H9 (cell line): ENCODE measurements around the gene ZNF469. TPM values are rescaled to one million over a fixed set of nuclear protein-coding genes. Genes with fewer than 3 reads are reported as not detected.

ENCODE experiments used
- DNase-seq: peaks from one replicate; pipeline ENCODE4 v3.0.0-alpha.2; 2017
- H2AFZ ChIP-seq: one replicate; pipeline ENCODE4 v1.6.1; 2013; ENCODE audit warnings: mild to moderate bottlenecking, low read length, control low read depth, moderate library complexity
- H2AK5ac ChIP-seq: 2 replicates; pipeline ENCODE4 v1.6.1; 2013; ENCODE audit warnings: low read length, control low read depth, mixed read lengths; ENCODE audit not compliant: insufficient read length
- H2BK120ac ChIP-seq: one replicate; pipeline ENCODE4 v1.6.1; 2013; ENCODE audit warnings: low read depth, mild to moderate bottlenecking, low read length, control low read depth, inconsistent platforms; ENCODE audit not compliant: poor library complexity, severe bottlenecking
- H2BK12ac ChIP-seq: 2 replicates; pipeline ENCODE4 v1.6.1; 2013; ENCODE audit warnings: low read length, control low read depth, mixed read lengths, low read depth; ENCODE audit not compliant: insufficient read length
- H2BK15ac ChIP-seq: 2 replicates; pipeline ENCODE4 v1.6.1; 2013; ENCODE audit warnings: low read depth, low read length, control low read depth
- H2BK20ac ChIP-seq: one replicate; pipeline ENCODE4 v1.6.1; 2013; ENCODE audit warnings: low read depth, mild to moderate bottlenecking, low read length, control low read depth, inconsistent platforms; ENCODE audit not compliant: poor library complexity, severe bottlenecking
- H2BK5ac ChIP-seq: 2 replicates; pipeline ENCODE4 v1.6.1; 2013; ENCODE audit warnings: low read length, control low read depth, mixed read lengths; ENCODE audit not compliant: insufficient read length
- H3K14ac ChIP-seq: 2 replicates; pipeline ENCODE4 v1.6.1; 2013; ENCODE audit warnings: low read length, control low read depth; ENCODE audit not compliant: insufficient read depth
- H3K18ac ChIP-seq: 2 replicates; pipeline ENCODE4 v1.6.1; 2013; ENCODE audit warnings: low read depth, mild to moderate bottlenecking, mixed read lengths, low read length, control low read depth; ENCODE audit not compliant: insufficient read length
- H3K23ac ChIP-seq: 2 replicates; pipeline ENCODE4 v1.6.1; 2013; ENCODE audit warnings: low read length, control low read depth, mixed read lengths, low read depth; ENCODE audit not compliant: insufficient read length
- H3K23me2 ChIP-seq: 2 replicates; pipeline ENCODE4 v1.6.1; 2013; ENCODE audit warnings: low read depth, mild to moderate bottlenecking, mixed read lengths, low read length, control low read depth; ENCODE audit not compliant: insufficient read length, poor library complexity, severe bottlenecking
- H3K27ac ChIP-seq: 2 replicates; pipeline ENCODE4 v1.5.1; 2013; ENCODE audit warnings: low read length, control low read depth, mixed read lengths, low read depth; ENCODE audit not compliant: insufficient read length
- H3K27me3 ChIP-seq: 2 replicates; pipeline ENCODE4 v1.6.1; 2013; ENCODE audit warnings: low read length, control low read depth, inconsistent platforms; ENCODE audit not compliant: insufficient read depth
- H3K4ac ChIP-seq: 2 replicates; pipeline ENCODE4 v1.6.1; 2013; ENCODE audit warnings: low read depth, mild to moderate bottlenecking, control low read depth, inconsistent platforms, low read length, moderate library complexity
- H3K4me1 ChIP-seq: 2 replicates; pipeline ENCODE4 v1.6.1; 2013; ENCODE audit warnings: low read length, control low read depth, inconsistent platforms; ENCODE audit not compliant: insufficient read depth
- H3K4me2 ChIP-seq: 2 replicates; pipeline ENCODE4 v1.6.1; 2013; ENCODE audit warnings: low read length, control low read depth, mixed read lengths; ENCODE audit not compliant: insufficient read length, insufficient read depth
- H3K56ac ChIP-seq: 2 replicates; pipeline ENCODE4 v1.6.1; 2013; ENCODE audit warnings: low read depth, mild to moderate bottlenecking, mixed read lengths, low read length, control low read depth; ENCODE audit not compliant: insufficient read length
- H3K79me1 ChIP-seq: 2 replicates; pipeline ENCODE4 v1.6.1; 2013; ENCODE audit warnings: low read depth, mild to moderate bottlenecking, moderate library complexity, low read length, control low read depth, inconsistent platforms; ENCODE audit not compliant: insufficient read depth, poor library complexity, severe bottlenecking
- H3K79me2 ChIP-seq: 2 replicates; pipeline ENCODE4 v1.6.1; 2013; ENCODE audit warnings: low read length, control low read depth, inconsistent platforms; ENCODE audit not compliant: insufficient read depth
- H3K9ac ChIP-seq: 2 replicates; pipeline ENCODE4 v1.6.1; 2013; ENCODE audit warnings: low read length, control low read depth, mixed read lengths; ENCODE audit not compliant: insufficient read length; ENCODE audit errors: extremely low read depth
- H3K9me3 ChIP-seq: one replicate; pipeline ENCODE4 v1.6.1; 2013; ENCODE audit warnings: low read depth, low read length, inconsistent platforms; ENCODE audit not compliant: control insufficient read depth
- H3T11ph ChIP-seq: one replicate; pipeline ENCODE4 v1.6.1; 2013; ENCODE audit warnings: mild to moderate bottlenecking, low read length, control low read depth, inconsistent platforms
- H4K20me1 ChIP-seq: one replicate; pipeline ENCODE4 v1.6.1; 2013; ENCODE audit not compliant: control insufficient read depth, insufficient read length, insufficient read depth
- H4K5ac ChIP-seq: 2 replicates; pipeline ENCODE4 v1.6.1; 2013; ENCODE audit warnings: low read depth, mild to moderate bottlenecking, mixed read lengths, low read length, control low read depth; ENCODE audit not compliant: insufficient read length
- H4K8ac ChIP-seq: replicated peaks from 2 replicates; pipeline ENCODE4 v1.6.1; 2013; ENCODE audit warnings: low read length, control low read depth, mixed read lengths, low read depth; ENCODE audit not compliant: insufficient read length
- H4K91ac ChIP-seq: 2 replicates; pipeline ENCODE4 v1.6.1; 2013; ENCODE audit warnings: low read depth, mild to moderate bottlenecking, moderate library complexity, mixed read lengths, low read length, control low read depth; ENCODE audit not compliant: insufficient read length
- H3K27ac Mint-ChIP-seq, 3 experiments: 2 replicates in 2 of 3; 3 replicates in 1 of 3; pipeline ENCODE4 v1.8.0; 2020 to 2021; ENCODE audit warnings: mixed read lengths in 3 of 3, mild to moderate bottlenecking in 1 of 3, moderate library complexity in 1 of 3
- H3K27me3 Mint-ChIP-seq: 2 replicates; pipeline ENCODE4 v1.8.0; 2021; ENCODE audit warnings: low read depth, mild to moderate bottlenecking, moderate library complexity, mixed read lengths
- H3K36me3 Mint-ChIP-seq, 3 experiments: 2 replicates in 2 of 3; 3 replicates in 1 of 3; pipeline ENCODE4 v1.8.0; 2020 to 2021; ENCODE audit warnings: low read depth in 3 of 3, mixed read lengths in 3 of 3; ENCODE audit not compliant: insufficient read depth in 1 of 3
- H3K4me1 Mint-ChIP-seq, 2 experiments: 2 replicates each; pipeline ENCODE4 v1.8.0; 2020; ENCODE audit warnings: mixed read lengths in 2 of 2
- H3K4me3 Mint-ChIP-seq, 2 experiments: 2 replicates in 1 of 2; 3 replicates in 1 of 2; pipeline ENCODE4 v1.8.0; 2020 to 2021; ENCODE audit warnings: mild to moderate bottlenecking in 2 of 2, mixed read lengths in 2 of 2, moderate library complexity in 1 of 2
- H3K9me3 Mint-ChIP-seq, 2 experiments: 2 replicates in 1 of 2; 3 replicates in 1 of 2; pipeline ENCODE4 v1.8.0; 2020; ENCODE audit warnings: mild to moderate bottlenecking in 2 of 2, mixed read lengths in 2 of 2, moderate library complexity in 1 of 2
- WGBS: extraction: QIAGEN DNeasy Blood & Tissue Kit; methylation state at CpG from one replicate; pipeline ENCODE4 v1.1.7; 2013; ENCODE audit warnings: missing lambda C conversion rate, low lambda C conversion rate, mixed read lengths; ENCODE audit not compliant: insufficient read length; ENCODE audit errors: extremely low coverage; 5-methylcytosine and 5-hydroxymethylcytosine counted together
- total RNA-seq: library from RNA; stranded (reverse); gene quantifications from 2 replicates; pipeline ENCODE4 v1.2.1, GENCODE V29; 2021
- TF ChIP-seq, protein P1 (sequence below): fragments of 200-600 bp; sonication (generic); conservative IDR thresholded peaks from 3 replicates; pipeline ENCODE4 v1.8.0; 2021; ENCODE audit warnings: antibody characterized with exemption, mild to moderate bottlenecking

The ZNF469 gene
- total RNA-seq, 1 experiment from 2014 or later: 4.4 TPM

DNA sequence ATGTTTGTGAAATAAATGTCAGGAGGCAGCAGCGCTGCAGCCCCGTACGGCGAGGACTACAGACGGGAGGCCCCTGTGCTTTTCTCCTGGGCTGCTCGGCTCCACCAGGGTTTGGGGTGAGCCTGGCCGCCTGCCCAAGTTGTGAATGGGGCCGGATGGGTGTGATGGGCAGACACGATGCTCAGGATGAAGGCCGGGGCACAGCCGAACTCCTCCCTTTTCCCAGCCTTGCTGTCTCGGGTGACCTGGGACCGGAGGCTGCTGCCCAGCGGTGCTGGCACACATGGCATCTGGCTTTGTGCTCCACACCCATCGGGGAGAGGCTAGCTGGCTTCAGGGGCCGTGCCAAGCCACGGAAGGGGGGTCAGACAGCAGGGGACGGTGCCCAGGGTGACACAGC lies 36.1 kb downstream of the ZNF469 start:
- no peak overlapping the region for H3K4ac ChIP-seq
- H3K79me1 ChIP-seq: no peaks in the 10 kb centered on the region
- TF ChIP-seq, protein P1, sequence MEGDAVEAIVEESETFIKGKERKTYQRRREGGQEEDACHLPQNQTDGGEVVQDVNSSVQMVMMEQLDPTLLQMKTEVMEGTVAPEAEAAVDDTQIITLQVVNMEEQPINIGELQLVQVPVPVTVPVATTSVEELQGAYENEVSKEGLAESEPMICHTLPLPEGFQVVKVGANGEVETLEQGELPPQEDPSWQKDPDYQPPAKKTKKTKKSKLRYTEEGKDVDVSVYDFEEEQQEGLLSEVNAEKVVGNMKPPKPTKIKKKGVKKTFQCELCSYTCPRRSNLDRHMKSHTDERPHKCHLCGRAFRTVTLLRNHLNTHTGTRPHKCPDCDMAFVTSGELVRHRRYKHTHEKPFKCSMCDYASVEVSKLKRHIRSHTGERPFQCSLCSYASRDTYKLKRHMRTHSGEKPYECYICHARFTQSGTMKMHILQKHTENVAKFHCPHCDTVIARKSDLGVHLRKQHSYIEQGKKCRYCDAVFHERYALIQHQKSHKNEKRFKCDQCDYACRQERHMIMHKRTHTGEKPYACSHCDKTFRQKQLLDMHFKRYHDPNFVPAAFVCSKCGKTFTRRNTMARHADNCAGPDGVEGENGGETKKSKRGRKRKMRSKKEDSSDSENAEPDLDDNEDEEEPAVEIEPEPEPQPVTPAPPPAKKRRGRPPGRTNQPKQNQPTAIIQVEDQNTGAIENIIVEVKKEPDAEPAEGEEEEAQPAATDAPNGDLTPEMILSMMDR: no peak
- no peak overlapping the region; a peak in 1 of 5 replicates for H3K4me3 Mint-ChIP-seq
- H2AFZ ChIP-seq: no peak overlapping the region
- no peak overlapping the region for H3K27ac Mint-ChIP-seq
- no peak overlapping the region for H3K9ac ChIP-seq
- no peaks in the 10 kb centered on the region for H4K20me1 ChIP-seq
- H4K8ac ChIP-seq: no peak overlapping the region
- no peak overlapping the region for H2BK5ac ChIP-seq
- no peak overlapping the region for H3K27ac ChIP-seq
- no CpG with 5 or more reads among the region's 18 CpGs for WGBS
- H2AK5ac ChIP-seq: no peak overlapping the region
- no peaks in the 10 kb centered on the region for H3K9me3 Mint-ChIP-seq
- H2BK120ac ChIP-seq: no peak overlapping the region
- H2BK15ac ChIP-seq: no peak overlapping the region
- no peak overlapping the region for H3K18ac ChIP-seq
- no peak for DNase-seq
- no peak overlapping the region for H3K56ac ChIP-seq
- no peaks in the 10 kb centered on the region for H3K9me3 ChIP-seq
- H3K27me3 ChIP-seq: no peaks in the 10 kb centered on the region
- no peak overlapping the region for H2BK20ac ChIP-seq
- H3K27me3 Mint-ChIP-seq: no peaks in the 10 kb centered on the region; the same call in 1 of the 2 replicates
- H4K91ac ChIP-seq: no peak overlapping the region
- H3K4me2 ChIP-seq: no peak overlapping the region
- no peaks in the 10 kb centered on the region for H3K4me1 Mint-ChIP-seq
- H3K79me2 ChIP-seq: no peaks in the 10 kb centered on the region
- no peaks in the 10 kb centered on the region for H3K36me3 Mint-ChIP-seq
- no peak overlapping the region for H4K5ac ChIP-seq
- H3K23ac ChIP-seq: no peak overlapping the region
- H2BK12ac ChIP-seq: no peak overlapping the region
- H3T11ph ChIP-seq: no peak overlapping the region
- no peaks in the 10 kb centered on the region for H3K4me1 ChIP-seq
- no peaks in the 10 kb centered on the region for H3K23me2 ChIP-seq
- no peak overlapping the region; the same call in 1 of the 2 replicates for H3K14ac ChIP-seq
